HG03064 (cell line): ENCODE results near the gene FOXP1.
"Not testable (repeated sequence)": the region's sequence is repeated elsewhere in the genome, so short reads cannot be mapped to it uniquely, and the experiment has no call there.

Experiments used
- ATAC-seq: cut with Tn5 transposase; IDR thresholded peaks from one replicate; pipeline ENCODE4 v1.9.1; 2021; ENCODE audit warnings: low read depth; ENCODE audit not compliant: unreplicated experiment

Gene FOXP1

DNA sequence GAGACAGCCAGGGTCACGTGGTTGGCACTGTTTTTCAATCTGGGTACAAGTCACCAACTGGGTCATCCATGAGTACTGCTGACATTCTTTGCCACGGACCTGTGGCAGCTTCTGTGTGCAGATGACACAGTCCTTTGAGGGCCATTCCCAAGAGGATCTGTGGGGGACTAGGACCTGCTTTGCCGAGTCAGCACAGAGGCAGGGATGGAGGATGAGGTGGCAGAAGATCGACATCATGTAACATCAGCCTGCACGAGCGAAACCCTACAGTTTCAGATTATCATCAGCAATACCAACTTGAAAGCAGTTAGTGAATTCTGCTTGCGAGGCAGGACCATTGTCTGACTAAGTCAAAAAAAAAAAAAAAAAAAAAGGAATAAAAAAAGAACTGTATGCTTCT, 227.7 kb downstream of the FOXP1 start:
- no peak for ATAC-seq

- ATAC-seq, result no peak
Measured at GRCh38 chr3:71355037-71355436, 228.5 kb downstream of the FOXP1 start.

DNA sequence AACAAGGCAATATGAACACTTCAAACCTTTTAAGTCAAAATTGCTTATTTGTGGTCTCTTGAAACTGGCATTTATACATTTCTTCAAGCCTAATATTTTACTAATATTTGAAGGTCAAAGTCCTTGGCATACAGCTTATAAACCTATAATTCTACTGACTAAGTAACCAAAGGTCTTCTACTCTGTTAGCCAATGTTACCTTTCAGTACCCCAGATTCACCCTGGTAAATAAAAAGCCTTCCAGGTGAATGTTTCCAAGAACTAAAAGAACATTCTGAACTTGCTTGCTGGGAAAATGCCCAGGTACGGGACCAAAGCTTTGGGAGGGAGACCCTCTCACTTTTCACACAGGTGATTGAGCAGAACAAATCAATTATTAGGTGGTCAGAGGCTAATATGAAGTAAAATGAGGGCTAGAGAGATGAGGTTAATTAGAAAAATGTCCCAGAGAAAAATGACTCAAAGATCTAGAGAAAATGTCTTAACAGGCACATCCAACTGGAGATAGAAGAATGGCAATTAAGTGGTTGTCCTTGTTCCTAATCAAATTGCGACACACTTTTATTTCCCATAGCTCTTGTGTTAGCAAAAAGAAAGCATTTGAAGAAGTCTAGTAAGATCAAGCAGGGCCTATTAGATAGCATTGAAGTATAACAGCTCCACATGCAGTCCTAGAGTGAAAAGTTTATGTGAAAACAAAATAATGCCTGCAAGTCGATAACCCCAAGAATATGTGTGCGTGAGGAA, 232.0 kb downstream of the FOXP1 start:
- ATAC-seq, result no peak

- ATAC-seq, result no peak
Measured at GRCh38 chr3:71350998-71351397, 232.5 kb downstream of the FOXP1 start.

GRCh38 chr3:71348831-71349230, 234.7 kb downstream of the FOXP1 start:
- ATAC-seq, result no peak

DNA sequence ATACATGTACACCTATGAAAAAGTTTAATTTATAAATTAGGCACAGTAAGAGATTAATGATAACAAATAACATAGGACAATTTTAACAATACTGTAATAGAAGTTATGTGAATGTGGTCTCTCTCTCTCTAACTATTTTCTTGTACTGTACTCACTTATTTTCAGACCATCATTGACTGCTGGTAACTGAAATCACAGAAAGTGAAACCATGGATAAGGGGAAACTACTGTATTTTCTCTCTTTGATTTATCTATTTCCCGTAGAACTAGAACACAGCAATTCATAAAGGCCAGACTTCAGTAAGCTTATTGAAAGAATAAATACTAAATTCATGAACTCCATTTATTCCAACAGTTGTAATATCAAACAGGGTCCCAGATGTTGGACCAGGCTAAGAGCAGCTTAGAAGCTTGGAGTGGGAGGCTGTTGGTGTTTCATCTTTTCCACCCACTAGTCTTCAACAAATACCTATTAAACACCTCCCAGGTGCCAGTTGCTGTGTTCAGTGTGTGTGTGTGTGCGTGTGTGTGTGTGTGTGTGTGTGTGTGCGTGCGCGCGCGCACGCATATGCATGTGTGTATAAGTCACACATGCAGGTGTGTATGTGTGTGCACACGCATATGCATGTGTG, 235.4 kb downstream of the FOXP1 start:
- ATAC-seq, result no peak

- ATAC-seq, result no peak
Measured at GRCh38 chr3:71346061-71346460, 237.5 kb downstream of the FOXP1 start.

DNA sequence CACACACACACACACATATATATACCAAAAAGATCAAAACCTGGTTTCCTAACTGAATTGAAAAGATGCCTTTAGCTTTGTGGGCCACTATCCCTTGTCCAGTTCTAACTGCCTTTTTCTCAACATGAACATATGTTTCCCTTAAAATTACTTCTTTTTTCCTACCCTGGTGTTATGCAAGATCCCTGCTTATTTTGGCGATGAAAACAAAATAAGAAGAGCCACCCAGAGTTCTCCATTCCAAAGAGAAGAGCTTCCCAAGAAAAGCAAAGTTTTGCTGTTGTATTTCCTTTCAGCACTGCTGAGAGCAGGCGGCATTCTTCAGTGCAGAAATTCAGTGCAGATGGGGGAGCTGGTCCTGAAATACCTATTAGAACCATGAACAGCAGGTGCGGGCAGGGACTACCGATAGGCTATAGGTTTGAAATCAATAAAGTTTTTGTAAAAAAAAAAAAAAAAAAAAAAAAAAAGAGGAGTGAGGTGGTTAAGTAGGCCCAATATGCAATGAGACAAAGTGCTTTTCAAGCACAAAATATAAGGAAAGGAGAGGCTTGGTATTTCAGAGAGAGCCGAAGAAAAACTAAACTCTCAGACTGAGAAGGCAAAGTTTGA, 238.0 kb downstream of the FOXP1 start:
- no peak for ATAC-seq

DNA sequence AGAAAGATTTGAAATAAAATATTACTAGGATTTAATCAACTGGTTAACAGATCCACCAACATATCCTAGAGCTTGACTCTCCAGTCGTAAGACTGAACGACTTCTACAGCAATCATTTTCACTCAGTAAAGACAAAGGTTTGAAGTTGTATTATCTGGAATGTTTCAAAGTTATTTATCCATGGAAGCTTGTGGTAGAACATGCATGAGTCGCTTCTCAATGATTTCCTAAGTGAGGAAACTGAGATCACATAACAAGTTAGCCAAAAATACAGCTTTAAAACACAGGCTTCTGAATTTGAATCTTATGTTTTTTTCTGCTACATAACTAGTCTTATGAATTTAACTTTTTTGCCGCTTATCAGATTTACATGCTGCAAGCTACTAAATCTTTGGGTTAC, 241.8 kb downstream of the FOXP1 start:
- no peak for ATAC-seq

DNA sequence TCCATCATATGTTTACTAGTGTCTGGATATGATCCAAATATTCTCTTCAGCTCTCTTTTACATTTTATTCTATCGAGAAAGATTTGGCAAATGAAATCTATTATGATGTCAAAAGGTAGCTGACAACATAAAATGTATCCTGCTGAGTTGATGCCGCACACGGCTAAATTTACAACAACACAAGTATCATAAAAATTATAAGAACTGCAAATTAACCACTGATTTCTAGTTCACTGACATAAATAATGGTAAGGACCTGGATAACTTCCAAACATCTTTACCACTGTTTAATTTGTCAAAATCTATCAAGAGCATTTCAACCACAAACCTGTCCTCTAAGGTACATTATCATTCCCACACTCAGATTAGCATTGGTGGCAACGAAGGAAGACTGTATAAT, 244.5 kb downstream of the FOXP1 start:
- ATAC-seq, result no peak

DNA sequence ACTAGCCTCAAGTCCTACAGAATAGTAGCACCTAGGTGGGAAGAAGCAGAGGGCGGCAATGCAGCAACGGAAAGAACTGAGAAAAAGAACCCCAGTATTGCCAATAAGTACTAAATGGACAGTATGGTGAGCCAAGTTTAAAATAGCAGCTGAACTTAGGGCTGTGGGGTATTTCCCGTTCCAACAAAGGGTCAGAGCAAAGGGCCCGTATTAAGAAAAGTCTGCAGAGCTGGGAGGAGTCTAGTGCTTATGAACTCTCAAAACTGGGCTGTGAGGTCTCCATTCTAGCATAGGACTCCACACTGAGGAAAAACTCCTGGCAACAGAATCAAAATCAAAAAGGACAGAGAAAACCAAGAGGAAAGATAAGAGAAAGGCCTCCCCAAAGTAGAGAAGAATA, 250.7 kb downstream of the FOXP1 start:
- no peak for ATAC-seq

DNA sequence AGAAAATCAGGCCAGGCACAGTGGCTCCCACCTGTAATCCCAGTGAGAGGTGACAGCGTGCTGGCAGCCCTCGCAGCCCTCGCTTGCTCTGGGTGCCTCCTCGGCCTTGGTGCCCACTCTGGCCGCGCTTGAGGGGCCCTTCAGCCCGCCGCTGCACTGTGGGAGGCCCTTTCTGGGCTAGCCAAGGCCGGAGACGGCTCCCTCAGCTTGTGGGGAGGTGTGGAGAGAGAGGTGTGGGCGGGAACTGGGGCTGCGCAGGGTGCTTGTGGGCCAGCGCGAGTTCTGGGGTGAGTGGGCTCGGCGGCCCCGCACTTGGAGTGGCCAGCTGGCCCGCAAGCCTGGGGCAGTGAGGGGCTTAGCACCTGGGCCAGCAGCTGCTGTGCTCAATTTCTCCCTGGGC, 252.6 kb downstream of the FOXP1 start:
- no peak for ATAC-seq

- ATAC-seq, result no peak
Measured at GRCh38 chr3:71330505-71330904, 253.0 kb downstream of the FOXP1 start.

DNA sequence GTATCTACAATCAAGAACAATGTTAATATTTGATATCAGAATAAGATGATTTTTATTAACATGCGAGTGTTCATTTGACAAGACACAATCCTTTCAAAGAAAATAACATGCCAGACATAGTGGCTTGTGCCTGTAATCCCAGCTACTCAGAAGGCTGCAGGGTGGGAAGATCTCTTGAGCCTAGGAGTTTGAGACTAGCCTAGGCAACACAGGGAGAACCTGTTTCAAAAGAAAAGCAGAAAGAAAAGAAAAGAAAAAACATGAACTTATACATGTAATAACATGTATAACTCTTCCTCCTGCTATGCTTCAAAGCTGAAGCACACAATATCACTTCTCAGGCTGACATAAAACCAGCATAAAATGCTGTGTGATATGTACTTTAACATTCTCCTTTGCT, 253.7 kb downstream of the FOXP1 start:
- no peak for ATAC-seq

DNA sequence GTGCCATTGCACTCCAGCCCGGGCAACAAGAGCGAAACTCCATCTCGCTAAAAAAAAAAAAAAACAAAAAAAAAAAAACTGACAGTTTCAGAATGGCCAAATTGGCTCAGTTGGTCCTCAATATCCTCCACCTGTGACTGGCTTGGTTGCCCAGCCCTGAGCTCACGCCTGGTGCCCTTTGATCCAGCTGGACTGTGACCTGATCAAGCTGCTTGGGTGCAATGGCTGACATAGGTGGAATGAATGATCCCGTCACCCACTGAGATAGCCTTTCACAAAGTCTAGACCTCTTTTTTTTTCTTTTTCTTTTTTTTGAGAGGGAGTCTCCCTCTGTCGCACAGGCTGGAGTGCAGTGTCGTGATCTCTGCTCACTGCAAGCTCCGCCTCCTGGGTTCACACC, 254.6 kb downstream of the FOXP1 start:
- no peak for ATAC-seq

- ATAC-seq, result no peak
Measured at GRCh38 chr3:71327936-71328335, 255.6 kb downstream of the FOXP1 start.

DNA sequence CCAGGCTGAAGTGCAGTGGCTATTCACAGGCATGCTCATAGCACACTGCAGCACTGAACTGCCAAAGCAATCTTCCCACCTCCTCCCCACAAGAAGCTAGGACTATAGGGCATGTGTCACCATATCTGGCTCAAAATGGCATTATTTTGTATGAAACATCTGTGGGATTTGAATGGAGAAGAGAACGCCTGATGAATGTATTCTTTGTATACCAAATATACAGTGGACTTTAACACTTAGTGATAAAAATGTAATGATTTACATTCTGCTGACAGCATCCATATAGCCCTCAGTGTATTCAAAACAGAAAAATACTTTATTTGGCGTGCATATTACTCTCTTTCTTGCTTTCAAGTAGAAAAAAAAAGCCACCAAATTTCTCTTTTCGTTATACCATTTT, 257.8 kb downstream of the FOXP1 start:
- ATAC-seq, result no peak

DNA sequence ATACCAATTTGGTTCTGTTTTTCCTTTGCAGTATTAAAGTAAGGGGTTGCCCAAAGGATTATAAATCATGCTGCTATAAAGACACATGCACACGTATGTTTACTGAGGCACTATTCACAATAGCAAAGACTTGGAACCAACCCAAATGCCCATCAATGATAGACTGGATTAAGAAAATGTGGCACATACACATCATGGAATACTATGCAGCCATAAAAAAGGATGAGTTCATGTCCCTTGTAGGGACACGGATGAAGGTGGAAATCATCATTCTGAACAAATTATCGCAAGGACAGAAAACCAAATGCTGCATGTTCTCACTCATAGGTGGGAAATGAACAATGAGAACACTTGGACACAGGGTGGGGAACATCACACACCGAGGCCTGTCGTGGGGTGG, 259.3 kb downstream of the FOXP1 start:
- not testable (repeated sequence) for ATAC-seq

GRCh38 chr3:71323558-71323957, 260.0 kb downstream of the FOXP1 start:
- no peak for ATAC-seq

DNA sequence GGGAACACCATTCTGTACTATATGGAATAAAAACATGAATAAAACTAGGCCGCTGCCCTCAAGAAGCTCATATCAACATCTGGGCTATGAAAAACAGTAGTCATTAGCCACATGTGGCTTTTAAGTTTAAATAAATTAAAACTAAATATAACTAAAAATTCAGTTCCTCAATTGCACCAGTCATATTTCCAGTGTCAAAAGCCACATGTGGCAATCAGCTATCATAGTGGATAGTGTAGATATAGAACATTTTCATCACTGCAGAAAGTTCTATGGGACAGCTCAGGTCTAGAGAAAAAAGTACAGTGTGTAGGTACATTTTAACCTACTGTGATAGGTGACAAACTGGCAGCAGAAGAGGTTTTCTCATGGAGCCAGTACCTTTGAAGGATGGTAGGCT, 261.4 kb downstream of the FOXP1 start:
- no peak for ATAC-seq

- ATAC-seq, result no peak
Measured at GRCh38 chr3:71319771-71320170, 263.8 kb downstream of the FOXP1 start.

- ATAC-seq, result no peak
Measured at GRCh38 chr3:71318458-71318827, 265.1 kb downstream of the FOXP1 start.
